Measurements from ENCODE around the gene SNRPB.

GRCh38 chr20:2483504-2483903 is 12.9 kb upstream of the SNRPB start:
- TF ChIP-seq EZH2 (IDR thresholded peaks at IDR 0.05; ENCODE audit: low read length, missing control alignments) (no peak), CTCF (conservative IDR thresholded peaks at IDR 0.05 in 1 of 2, IDR thresholded peaks at IDR 0.05 in 1 of 2; ENCODE audit: low read depth in 1 of 2, low read length in 2 of 2) (no peak)

Measured in fibroblast of lung (primary cell).